Measurements from ENCODE around the gene KDM2B. TPM values are rescaled to one million over a fixed set of nuclear protein-coding genes. Genes with fewer than 3 reads are reported as not detected.

The KDM2B gene
- total RNA-seq, 1 donor from 2014 or later, result 236 TPM

DNA sequence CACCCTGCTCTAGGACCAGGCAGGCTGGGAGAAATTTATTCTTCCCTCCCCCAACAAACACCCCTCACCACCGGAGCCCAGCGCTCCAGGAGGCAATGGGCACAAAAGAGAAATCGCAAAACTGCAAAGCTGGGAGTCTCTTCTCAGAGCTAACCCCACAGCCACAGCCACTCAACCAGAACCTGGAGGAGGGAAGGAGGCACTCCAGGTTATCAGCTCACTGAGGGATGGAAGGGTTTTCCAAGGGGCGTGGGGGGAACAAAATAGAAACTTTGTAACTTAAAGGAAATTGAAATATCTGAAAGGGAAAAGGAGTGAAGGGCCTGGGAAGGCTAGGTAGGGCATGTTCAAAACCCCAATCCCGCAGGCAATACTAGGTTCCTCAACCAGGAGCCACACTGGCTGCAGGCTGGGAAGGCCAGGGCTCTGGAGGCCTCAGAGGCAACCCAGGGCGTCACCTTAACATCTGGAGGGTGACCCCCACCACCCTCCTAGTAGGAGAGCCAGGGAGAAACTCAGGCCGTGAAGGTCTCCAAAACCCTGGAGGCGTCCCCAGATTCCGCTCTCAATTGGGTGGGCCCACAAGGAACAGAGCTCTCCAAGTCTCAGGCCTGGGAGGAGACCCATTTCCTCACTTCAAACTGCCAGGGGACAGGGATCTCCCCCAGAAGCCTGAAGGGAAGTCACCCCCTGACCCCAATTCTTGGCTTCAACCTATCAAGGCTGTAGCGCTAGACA is 3.2 kb downstream of the KDM2B start:
- intact Hi-C loops (cut with micrococcal nuclease), result no loop called here
- ChIA-PET CTCF (interaction anchor here (0.9 to 1.3 kb wide), 2 partner anchors 25 to 78 kb away, joined by 4 read pairs; no protein-coding TSS in a partner anchor), POLR2A (interaction anchor here (0.5 to 10.7 kb wide), 9 partner anchors 8 to 102 kb away, joined by 3 to 232 read pairs (median 7); partner anchors contain the start of gene ORAI1)
- Mint-ChIP-seq H3K4me1 (peaks cover 43% of the 10 kb centered on the region), H3K4me3 (peak overlapping the region; percentile 50), H3K36me3 (ENCODE audit: low read depth) (peaks cover 20% of the 10 kb centered on the region), H3K27me3 (no peaks in the 10 kb centered on the region), H3K9me3 (no peaks in the 10 kb centered on the region), H3K27ac (peak overlapping the region; percentile 41)
- TF ChIP-seq, protein P1, sequence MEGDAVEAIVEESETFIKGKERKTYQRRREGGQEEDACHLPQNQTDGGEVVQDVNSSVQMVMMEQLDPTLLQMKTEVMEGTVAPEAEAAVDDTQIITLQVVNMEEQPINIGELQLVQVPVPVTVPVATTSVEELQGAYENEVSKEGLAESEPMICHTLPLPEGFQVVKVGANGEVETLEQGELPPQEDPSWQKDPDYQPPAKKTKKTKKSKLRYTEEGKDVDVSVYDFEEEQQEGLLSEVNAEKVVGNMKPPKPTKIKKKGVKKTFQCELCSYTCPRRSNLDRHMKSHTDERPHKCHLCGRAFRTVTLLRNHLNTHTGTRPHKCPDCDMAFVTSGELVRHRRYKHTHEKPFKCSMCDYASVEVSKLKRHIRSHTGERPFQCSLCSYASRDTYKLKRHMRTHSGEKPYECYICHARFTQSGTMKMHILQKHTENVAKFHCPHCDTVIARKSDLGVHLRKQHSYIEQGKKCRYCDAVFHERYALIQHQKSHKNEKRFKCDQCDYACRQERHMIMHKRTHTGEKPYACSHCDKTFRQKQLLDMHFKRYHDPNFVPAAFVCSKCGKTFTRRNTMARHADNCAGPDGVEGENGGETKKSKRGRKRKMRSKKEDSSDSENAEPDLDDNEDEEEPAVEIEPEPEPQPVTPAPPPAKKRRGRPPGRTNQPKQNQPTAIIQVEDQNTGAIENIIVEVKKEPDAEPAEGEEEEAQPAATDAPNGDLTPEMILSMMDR (IDR thresholded peaks at IDR 0.05), result no peak
- no peak for DNase-seq
- ATAC-seq (ENCODE audit: low read depth), result no peak

DNA sequence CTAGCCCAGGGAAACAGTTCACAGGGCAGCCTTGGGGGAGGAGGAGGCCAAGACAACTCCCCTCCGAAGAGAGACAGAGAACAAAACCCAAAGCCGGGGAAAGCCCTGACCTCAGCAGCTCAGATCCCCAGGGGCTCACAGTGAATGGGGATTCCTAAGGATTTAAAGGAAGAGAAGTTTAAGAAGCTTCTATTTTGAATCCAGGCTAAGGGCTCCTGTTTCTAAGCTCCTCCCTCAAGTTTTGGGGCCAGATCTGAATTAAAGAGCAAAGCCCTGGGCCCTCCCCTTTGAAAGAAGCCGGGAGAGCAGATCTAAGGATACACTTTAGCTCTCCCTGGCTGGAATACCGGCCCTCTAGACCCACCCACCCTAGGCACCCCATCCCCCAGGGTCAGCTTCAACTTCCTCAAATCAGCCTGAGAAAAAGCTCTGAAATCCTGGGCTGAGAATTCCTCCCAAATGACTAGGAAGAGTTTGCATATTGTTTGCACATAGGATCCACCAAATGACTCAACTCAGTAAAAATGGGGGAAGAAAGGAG is 3.9 kb downstream of the KDM2B start:
- DNase-seq, result no peak
- ChIA-PET POLR2A (interaction anchor here (0.6 to 10.7 kb wide), 8 partner anchors 9 to 69 kb away, joined by 4 to 232 read pairs (median 11); partner anchors contain the start of gene ORAI1), CTCF (interaction anchor here (0.9 to 2.6 kb wide), 4 partner anchors 24 to 77 kb away, joined by 3 to 6 read pairs (median 4); no protein-coding TSS in a partner anchor)
- ATAC-seq (ENCODE audit: low read depth), result no peak
- H3K36me3 Mint-ChIP-seq (ENCODE audit: low read depth), result peaks cover 26% of the 10 kb centered on the region
- H3K4me3 Mint-ChIP-seq, result peak overlapping the region; percentile 50
- no peaks in the 10 kb centered on the region for H3K27me3 Mint-ChIP-seq
- peak overlapping the region; percentile 41 for H3K27ac Mint-ChIP-seq
- H3K9me3 Mint-ChIP-seq, result no peaks in the 10 kb centered on the region
- intact Hi-C loops (cut with micrococcal nuclease), result no loop called here
- TF ChIP-seq, protein P1 (IDR thresholded peaks at IDR 0.05), result no peak
- H3K4me1 Mint-ChIP-seq, result peaks cover 36% of the 10 kb centered on the region

DNA sequence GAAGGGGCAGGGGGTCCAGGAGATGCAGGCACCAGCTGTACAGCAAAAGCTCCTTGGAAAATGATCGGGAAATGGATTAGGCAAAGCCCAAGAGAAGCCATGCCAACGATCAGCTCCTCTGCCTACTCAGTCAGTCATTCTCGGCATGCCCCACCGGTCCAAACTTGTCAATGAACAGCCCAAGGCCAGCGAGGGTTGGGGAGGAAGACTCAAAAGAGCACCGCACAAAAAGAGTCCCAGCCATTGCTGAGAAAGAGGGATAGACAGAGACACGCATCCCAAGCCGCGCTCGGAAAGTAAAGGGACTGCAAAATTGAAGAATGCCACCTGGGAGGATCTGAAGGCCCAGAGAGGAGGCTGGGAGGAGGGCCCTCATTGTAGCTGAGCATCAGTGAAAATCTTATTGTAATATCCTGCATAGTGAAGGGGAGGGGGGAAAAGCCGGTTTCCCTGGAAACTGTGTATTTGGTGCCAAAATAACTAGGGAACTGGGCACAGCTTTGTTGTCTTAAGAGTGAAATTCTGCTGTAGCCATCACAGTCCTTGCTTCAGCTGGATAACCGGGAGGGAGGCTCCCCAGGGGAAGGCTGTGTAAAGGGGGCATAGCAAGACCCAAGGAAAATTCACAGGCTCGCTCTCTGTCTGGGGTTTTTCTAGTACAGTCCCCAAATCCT is 4.7 kb downstream of the KDM2B start:
- TF ChIP-seq, protein P1 (IDR thresholded peaks at IDR 0.05), result no peak
- intact Hi-C loops (cut with micrococcal nuclease), result no loop called here
- Mint-ChIP-seq H3K4me3 (no peak overlapping the region), H3K36me3 (ENCODE audit: low read depth) (peaks cover 32% of the 10 kb centered on the region), H3K27me3 (no peaks in the 10 kb centered on the region), H3K27ac (no peak overlapping the region), H3K4me1 (peaks cover 28% of the 10 kb centered on the region), H3K9me3 (no peaks in the 10 kb centered on the region)
- ATAC-seq (ENCODE audit: low read depth) (no peak), DNase-seq (no peak)
- POLR2A ChIA-PET, result interaction anchor here (0.6 to 10.7 kb wide), 8 partner anchors 13 to 91 kb away, joined by 3 to 232 read pairs (median 8); partner anchors contain the start of gene ORAI1
- CTCF ChIA-PET, result interaction anchor here (0.9 to 2.6 kb wide), 5 partner anchors 22 to 76 kb away, joined by 3 to 6 read pairs (median 4); no protein-coding TSS in a partner anchor

DNA sequence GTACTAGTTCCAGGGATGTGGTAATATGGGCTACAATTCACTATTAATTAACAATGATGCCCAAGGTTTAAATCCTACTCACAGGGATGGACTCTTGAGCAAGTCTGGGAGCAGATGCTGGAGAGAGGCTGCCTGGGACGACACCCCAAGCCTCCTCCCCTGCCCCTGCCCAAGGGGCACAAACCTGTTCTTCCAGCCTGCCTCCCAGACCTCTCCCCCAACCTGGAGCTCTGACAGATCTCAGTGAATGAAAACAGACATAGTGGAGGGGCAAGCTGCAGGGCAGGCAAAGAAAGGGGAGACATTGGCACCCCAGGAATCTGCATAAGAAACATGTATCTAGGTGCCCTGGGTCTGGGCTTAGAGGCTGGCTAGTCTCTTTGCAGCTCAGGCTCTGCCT is 5.8 kb downstream of the KDM2B start:
- ATAC-seq (ENCODE audit: low read depth) (no peak), DNase-seq (no peak)
- intact Hi-C loops (cut with micrococcal nuclease), result no loop called here
- ChIA-PET POLR2A (interaction anchor here (10.7 kb wide), 1 partner anchor 14 kb away, joined by 232 read pairs; no protein-coding TSS in a partner anchor), CTCF (interaction anchor here (1.5 to 2.6 kb wide), 2 partner anchors 21 to 48 kb away, joined by 5 to 6 read pairs; no protein-coding TSS in a partner anchor)
- Mint-ChIP-seq H3K9me3 (no peaks in the 10 kb centered on the region), H3K4me3 (no peak overlapping the region), H3K4me1 (peaks cover 22% of the 10 kb centered on the region), H3K36me3 (ENCODE audit: low read depth) (peaks cover 40% of the 10 kb centered on the region), H3K27ac (no peak overlapping the region), H3K27me3 (no peaks in the 10 kb centered on the region)
- TF ChIP-seq, protein P1 (IDR thresholded peaks at IDR 0.05), result no peak

All from activated B cell treated with CpG ODN at 0.5 μM for 24 hours (primary cell).